ENCODE data around the gene OR6B1.
"Not testable (repeated sequence)": the region's sequence is repeated elsewhere in the genome, so short reads cannot be mapped to it uniquely, and the experiment has no call there.

The OR6B1 gene

GRCh38 chr7:144004703-144005102 lies 4.6 kb downstream of the OR6B1 start:
- no peak for FAIRE-seq
- TF ChIP-seq CTCF (IDR thresholded peaks at IDR 0.05; ENCODE audit: insufficient read depth, missing control alignments), result no peak
- DNase-seq (ENCODE audit: insufficient read length, low spot score), result no peak

- TF ChIP-seq CTCF (IDR thresholded peaks at IDR 0.05; ENCODE audit: insufficient read depth, missing control alignments), result no peak
- FAIRE-seq, result no peak
- DNase-seq (ENCODE audit: insufficient read length, low spot score), result no peak
Observed at GRCh38 chr7:144006029-144006691, 6.0 kb downstream of the OR6B1 start.

- TF ChIP-seq CTCF (IDR thresholded peaks at IDR 0.05; ENCODE audit: insufficient read depth, missing control alignments), result no peak
- no peak for DNase-seq (ENCODE audit: insufficient read length, low spot score)
- FAIRE-seq, result no peak
Observed at GRCh38 chr7:144006692-144007042, 6.5 kb downstream of the OR6B1 start.

- FAIRE-seq (no peak), DNase-seq (ENCODE audit: insufficient read length, low spot score) (no peak)
- TF ChIP-seq CTCF (IDR thresholded peaks at IDR 0.05; ENCODE audit: insufficient read depth, missing control alignments), result no peak
Observed at GRCh38 chr7:144009361-144009760, 9.2 kb downstream of the OR6B1 start.

DNA sequence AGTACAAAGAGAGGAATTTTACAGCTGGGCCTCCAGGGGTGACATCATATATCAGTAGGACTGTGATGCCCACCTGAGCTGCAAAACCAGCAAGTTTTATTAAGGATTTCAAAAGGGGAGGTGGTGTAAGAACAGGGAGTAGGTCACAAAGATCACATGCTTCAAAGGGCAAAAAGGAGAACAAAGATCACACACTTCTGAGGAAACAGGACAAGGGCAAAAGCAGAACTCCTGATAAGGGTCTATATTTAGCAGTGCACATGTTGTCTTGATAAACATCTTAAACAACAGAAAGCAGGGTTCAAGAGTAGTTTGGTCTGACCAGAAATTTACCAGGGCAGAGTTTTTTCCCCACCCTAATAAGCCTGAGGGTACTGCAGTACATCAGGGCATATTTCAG lies 9.9 kb downstream of the OR6B1 start:
- not testable (repeated sequence) for FAIRE-seq; DNase-seq (ENCODE audit: insufficient read length, low spot score)

DNA sequence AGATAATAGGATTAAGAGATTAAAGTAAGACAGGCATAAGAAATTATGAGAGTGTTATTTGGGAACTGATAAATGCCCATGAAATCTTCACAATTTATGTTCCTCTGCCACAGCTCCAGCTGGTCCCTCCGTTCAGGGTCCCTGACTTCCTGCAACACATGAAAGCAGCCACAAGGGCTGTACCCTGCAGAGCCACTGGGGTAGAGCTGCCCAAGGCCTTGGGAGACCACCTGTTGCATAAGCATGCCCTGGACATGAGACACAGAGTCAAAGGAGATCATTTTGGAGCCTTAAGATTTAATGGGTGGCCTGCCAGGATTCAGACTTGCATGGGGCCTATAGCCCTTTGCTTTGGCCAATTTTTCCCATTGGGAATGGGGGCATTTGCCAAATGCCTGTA lies 10.7 kb downstream of the OR6B1 start:
- DNase-seq (ENCODE audit: insufficient read length, low spot score); FAIRE-seq: not testable (repeated sequence)

GRCh38 chr7:144011458-144012230 lies 11.5 kb downstream of the OR6B1 start:
- peak; percentile 2 for TF ChIP-seq CTCF (IDR thresholded peaks at IDR 0.05; ENCODE audit: insufficient read depth, missing control alignments)
- no peak for FAIRE-seq
- DNase-seq (ENCODE audit: insufficient read length, low spot score), result no peak

DNA sequence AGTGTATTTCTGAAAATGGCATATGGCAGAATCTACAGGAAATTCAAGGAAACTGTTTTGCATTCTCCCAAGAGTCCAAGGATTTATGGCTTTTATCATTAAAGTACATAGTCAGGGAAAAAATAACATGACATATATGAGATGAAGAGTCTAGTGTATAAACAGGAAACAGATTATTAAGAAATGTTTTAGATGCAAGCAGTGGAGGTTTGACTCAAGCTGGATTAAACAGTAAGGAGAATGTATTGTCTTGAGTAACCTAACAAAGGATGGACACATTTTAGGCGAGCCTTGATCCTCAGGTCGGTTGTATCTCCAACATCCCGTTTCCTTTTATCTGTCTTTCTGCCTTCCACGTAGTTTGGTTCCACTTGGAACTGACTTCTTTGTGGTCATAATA lies 17.9 kb downstream of the OR6B1 start:
- DNase-seq (ENCODE audit: insufficient read length, low spot score) (no peak), FAIRE-seq (no peak)
- no peak for TF ChIP-seq CTCF (IDR thresholded peaks at IDR 0.05; ENCODE audit: insufficient read depth, missing control alignments)
